Measurements from ENCODE around the gene PDE4C. TPM values are rescaled to one million over a fixed set of nuclear protein-coding genes. Genes with fewer than 3 reads are reported as not detected.

PDE4C gene
- total and polyA plus RNA-seq, 2 experiments from 2014 or later: 0.10 to 0.43 TPM

DNA sequence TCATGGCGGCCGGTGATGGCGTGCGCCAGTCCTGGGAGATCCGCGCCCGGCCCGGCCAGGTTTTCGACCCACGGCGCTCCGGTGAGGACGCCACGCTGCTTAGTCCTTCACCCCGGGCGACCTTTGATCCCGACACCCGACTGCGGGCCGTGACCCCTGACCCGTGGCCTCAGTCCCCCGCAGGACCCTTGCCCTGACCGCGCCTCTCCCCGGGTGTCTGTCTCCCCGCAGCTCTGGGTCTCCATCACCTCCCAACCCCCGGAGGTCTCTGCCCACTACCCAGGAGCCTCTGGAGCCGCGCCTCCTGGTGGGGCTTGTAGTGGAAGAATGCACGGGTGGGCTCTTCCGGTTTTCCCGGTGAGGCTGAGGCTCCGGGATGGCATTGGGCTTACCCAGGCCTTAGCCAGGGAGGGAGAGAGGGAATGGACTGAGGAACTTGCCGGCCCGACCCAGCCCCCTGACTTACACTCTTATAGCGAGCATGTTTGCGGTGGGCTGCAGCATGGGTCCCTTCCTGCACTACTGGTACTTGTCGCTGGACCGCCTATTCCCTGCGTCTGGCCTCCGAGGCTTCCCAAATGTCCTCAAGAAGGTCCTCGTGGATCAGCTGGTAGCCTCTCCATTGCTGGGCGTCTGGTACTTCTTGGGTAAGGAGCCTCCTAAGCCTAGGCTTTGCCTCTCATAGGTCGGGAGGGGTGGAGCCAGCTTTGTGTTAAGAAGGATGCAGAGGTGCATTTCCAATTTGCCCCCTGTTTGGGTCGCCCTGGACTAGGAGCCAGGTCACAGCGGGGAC lies 32.7 kb downstream of the PDE4C start:
- H4K20me1 ChIP-seq (ENCODE audit: insufficient read depth, poor library complexity, severe bottlenecking): no peaks in the 10 kb centered on the region
- H3K4me1 ChIP-seq (ENCODE audit: insufficient read depth): peaks cover 10% of the 10 kb centered on the region
- H3K4me2 ChIP-seq: peak overlapping the region; percentile 98
- peak overlapping the region; percentile 0 for H2AFZ ChIP-seq
- no peaks in the 10 kb centered on the region for H3K36me3 ChIP-seq (replicated peaks; ENCODE audit: insufficient read depth, low read depth)
- DNase-seq (ENCODE audit: low spot score): no peak
- no peaks in the 10 kb centered on the region for H3K9me2 ChIP-seq (replicated peaks; ENCODE audit: insufficient read depth)
- peak overlapping the region; percentile 25 for H3K4me3 ChIP-seq
- no peaks in the 10 kb centered on the region for H3K9me3 ChIP-seq (ENCODE audit: low read depth)
- TF ChIP-seq EZH2 (IDR thresholded peaks at IDR 0.05; ENCODE audit: borderline replicate concordance) (no peak), EZH2phosphoT487 (IDR thresholded peaks at IDR 0.05; ENCODE audit: low read depth, severe bottlenecking, unreplicated experiment) (no peak)
- TF ChIP-seq, protein P1, sequence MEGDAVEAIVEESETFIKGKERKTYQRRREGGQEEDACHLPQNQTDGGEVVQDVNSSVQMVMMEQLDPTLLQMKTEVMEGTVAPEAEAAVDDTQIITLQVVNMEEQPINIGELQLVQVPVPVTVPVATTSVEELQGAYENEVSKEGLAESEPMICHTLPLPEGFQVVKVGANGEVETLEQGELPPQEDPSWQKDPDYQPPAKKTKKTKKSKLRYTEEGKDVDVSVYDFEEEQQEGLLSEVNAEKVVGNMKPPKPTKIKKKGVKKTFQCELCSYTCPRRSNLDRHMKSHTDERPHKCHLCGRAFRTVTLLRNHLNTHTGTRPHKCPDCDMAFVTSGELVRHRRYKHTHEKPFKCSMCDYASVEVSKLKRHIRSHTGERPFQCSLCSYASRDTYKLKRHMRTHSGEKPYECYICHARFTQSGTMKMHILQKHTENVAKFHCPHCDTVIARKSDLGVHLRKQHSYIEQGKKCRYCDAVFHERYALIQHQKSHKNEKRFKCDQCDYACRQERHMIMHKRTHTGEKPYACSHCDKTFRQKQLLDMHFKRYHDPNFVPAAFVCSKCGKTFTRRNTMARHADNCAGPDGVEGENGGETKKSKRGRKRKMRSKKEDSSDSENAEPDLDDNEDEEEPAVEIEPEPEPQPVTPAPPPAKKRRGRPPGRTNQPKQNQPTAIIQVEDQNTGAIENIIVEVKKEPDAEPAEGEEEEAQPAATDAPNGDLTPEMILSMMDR (IDR thresholded peaks at IDR 0.05; ENCODE audit: poor library complexity): no peak
- no peaks in the 10 kb centered on the region for H3K79me2 ChIP-seq
- WGBS (ENCODE audit: low lambda C conversion rate, missing lambda C conversion rate): 6% methylated on average over 45 of the region's 46 CpGs
- peak overlapping the region; percentile 41 for H3K27ac ChIP-seq
- H3K27me3 ChIP-seq: no peaks in the 10 kb centered on the region

DNA sequence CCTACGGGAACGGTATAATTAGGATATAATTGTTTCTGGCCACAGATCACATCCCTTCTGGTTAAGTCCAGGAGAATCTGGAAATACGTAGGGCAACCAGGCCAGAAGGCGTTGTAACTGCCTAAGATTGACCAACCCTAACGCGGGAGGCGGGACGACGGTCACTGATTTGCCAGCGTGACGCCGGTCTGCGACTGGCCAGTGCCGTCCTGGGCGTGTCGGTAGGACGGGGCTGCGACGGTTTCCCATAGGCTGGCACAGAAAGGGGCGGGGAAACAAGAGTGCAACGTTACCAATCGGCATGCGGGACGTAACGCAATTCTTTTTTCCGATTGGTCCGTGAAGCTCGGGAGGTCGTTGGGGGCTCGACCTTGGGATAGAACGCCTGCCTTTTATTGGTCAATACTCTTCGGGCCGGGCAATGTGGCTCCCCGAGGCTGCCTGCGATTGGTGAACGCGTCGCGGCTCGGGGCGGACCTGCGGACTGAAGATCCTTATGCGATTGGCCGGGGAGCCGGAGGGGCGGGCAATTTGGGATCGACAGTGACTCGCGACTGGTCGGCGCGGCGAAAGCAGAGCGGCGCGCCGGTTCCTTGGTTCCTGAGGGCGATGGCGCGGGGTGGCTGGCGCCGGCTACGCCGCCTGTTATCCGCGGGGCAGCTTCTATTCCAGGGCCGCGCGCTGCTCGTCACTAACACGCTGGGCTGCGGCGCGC lies 33.4 kb downstream of the PDE4C start, which contains the start of gene MPV17L2:
Gene MPV17L2, plus strand, starts transcription at position 546 of the 715 bp plus-strand sequence. Its CDS starts 64 bp downstream, at position 610.
- no peaks in the 10 kb centered on the region for H3K9me2 ChIP-seq (replicated peaks; ENCODE audit: insufficient read depth)
- no peaks in the 10 kb centered on the region for H3K27me3 ChIP-seq
- 2% methylated on average over 73 of the region's 74 CpGs for WGBS (ENCODE audit: low lambda C conversion rate, missing lambda C conversion rate)
- TF ChIP-seq EZH2phosphoT487 (IDR thresholded peaks at IDR 0.05; ENCODE audit: low read depth, severe bottlenecking, unreplicated experiment) (no peak), EZH2 (IDR thresholded peaks at IDR 0.05; ENCODE audit: borderline replicate concordance) (no peak)
- TF ChIP-seq, protein P1 (IDR thresholded peaks at IDR 0.05; ENCODE audit: poor library complexity): no peak
- DNase-seq (ENCODE audit: low spot score): peak; percentile 100
- H3K9me3 ChIP-seq (ENCODE audit: low read depth): no peaks in the 10 kb centered on the region
- no peaks in the 10 kb centered on the region for H3K36me3 ChIP-seq (replicated peaks; ENCODE audit: insufficient read depth, low read depth)
- H3K79me2 ChIP-seq: no peaks in the 10 kb centered on the region
- H3K4me1 ChIP-seq (ENCODE audit: insufficient read depth): peaks cover 10% of the 10 kb centered on the region
- H4K20me1 ChIP-seq (ENCODE audit: insufficient read depth, poor library complexity, severe bottlenecking): no peaks in the 10 kb centered on the region
- peak within 1 kb of the TSS; percentile 88 for H3K27ac ChIP-seq
- peak within 1 kb of the TSS; percentile 12 for H2AFZ ChIP-seq
- H3K4me3 ChIP-seq: peak within 1 kb of the TSS; percentile 25
- H3K4me2 ChIP-seq: peak within 1 kb of the TSS; percentile 98

DNA sequence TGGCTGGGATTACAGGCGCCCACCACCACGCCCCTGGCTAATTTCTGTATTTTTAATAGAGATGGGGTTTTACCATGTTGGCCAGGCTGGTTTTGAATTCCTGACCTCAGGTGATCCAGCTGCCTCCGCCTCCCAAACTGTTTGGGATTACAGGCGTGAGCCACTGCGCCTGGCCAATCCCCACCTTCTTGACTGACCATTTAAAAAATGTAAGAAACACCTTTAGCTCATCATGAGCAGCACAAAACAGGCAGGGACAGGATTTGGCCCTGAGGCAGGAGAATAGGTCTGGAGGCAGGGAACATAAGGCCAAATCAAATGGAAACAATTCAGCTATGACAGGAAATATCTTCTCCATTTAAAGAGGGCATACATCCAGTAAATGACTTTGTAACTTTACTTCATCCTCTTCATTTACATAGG lies 34.6 kb downstream of the PDE4C start:
- no peak overlapping the region for H2AFZ ChIP-seq
- no peaks in the 10 kb centered on the region for H3K27me3 ChIP-seq
- TF ChIP-seq EZH2 (IDR thresholded peaks at IDR 0.05; ENCODE audit: borderline replicate concordance) (no peak), EZH2phosphoT487 (IDR thresholded peaks at IDR 0.05; ENCODE audit: low read depth, severe bottlenecking, unreplicated experiment) (no peak)
- TF ChIP-seq, protein P1 (IDR thresholded peaks at IDR 0.05; ENCODE audit: poor library complexity): no peak
- no peak for DNase-seq (ENCODE audit: low spot score)
- H3K4me3 ChIP-seq: no peak overlapping the region
- no peaks in the 10 kb centered on the region for H3K9me3 ChIP-seq (ENCODE audit: low read depth)
- H3K27ac ChIP-seq: peak overlapping the region; percentile 88
- H4K20me1 ChIP-seq (ENCODE audit: insufficient read depth, poor library complexity, severe bottlenecking): no peaks in the 10 kb centered on the region
- peak overlapping the region; percentile 74 for H3K4me2 ChIP-seq
- no peaks in the 10 kb centered on the region for H3K36me3 ChIP-seq (replicated peaks; ENCODE audit: insufficient read depth, low read depth)
- no peaks in the 10 kb centered on the region for H3K9me2 ChIP-seq (replicated peaks; ENCODE audit: insufficient read depth)
- 77% methylated on average over 5 of the region's 5 CpGs for whole genome bisulfite sequencing (ENCODE audit: low lambda C conversion rate, missing lambda C conversion rate)
- peaks cover 10% of the 10 kb centered on the region for H3K4me1 ChIP-seq (ENCODE audit: insufficient read depth)
- no peaks in the 10 kb centered on the region for H3K79me2 ChIP-seq

Data from hepatocyte (in vitro differentiated cells).